Mesendoderm (in vitro differentiated cells): ENCODE measurements around the gene PLCG2.
"Not testable (repeated sequence)": the region's sequence is repeated elsewhere in the genome, so short reads cannot be mapped to it uniquely, and the experiment has no call there.

Experiments
- DNase-seq: peaks from one replicate; pipeline ENCODE4 v3.0.0; 2013
- H2AK5ac ChIP-seq: 2 replicates; pipeline ENCODE4 v1.6.1; 2013; ENCODE audit warnings: low read length, inconsistent platforms
- H2BK120ac ChIP-seq: 2 replicates; pipeline ENCODE4 v1.6.1; 2013; ENCODE audit warnings: low read depth, mild to moderate bottlenecking, low read length, moderate library complexity, mixed read lengths
- H2BK15ac ChIP-seq: replicated peaks from 2 replicates; pipeline ENCODE4 v1.6.1; 2013; ENCODE audit warnings: low read depth, mild to moderate bottlenecking, moderate library complexity
- H2BK5ac ChIP-seq: 2 replicates; pipeline ENCODE4 v1.6.1; 2013; ENCODE audit warnings: low read length, inconsistent platforms
- H3K18ac ChIP-seq: 2 replicates; pipeline ENCODE4 v1.6.1; 2013; ENCODE audit warnings: mild to moderate bottlenecking, low read length, mixed read lengths
- H3K23ac ChIP-seq: one replicate; pipeline ENCODE4 v1.6.1; 2013; ENCODE audit warnings: low read length
- H3K27ac ChIP-seq: 2 replicates; pipeline ENCODE4 v1.5.1; 2013; ENCODE audit warnings: low read depth, mild to moderate bottlenecking, inconsistent platforms, low read length, moderate library complexity
- H3K27me3 ChIP-seq: 2 replicates; pipeline ENCODE4 v1.6.1; 2013; ENCODE audit warnings: low read length, control low read depth, mild to moderate bottlenecking, inconsistent platforms; ENCODE audit not compliant: insufficient read depth, poor library complexity
- H3K36me3 ChIP-seq: 2 replicates; pipeline ENCODE4 v1.6.1; 2013; ENCODE audit warnings: low read length, inconsistent platforms; ENCODE audit not compliant: control insufficient read depth, insufficient read depth
- H3K4ac ChIP-seq: one replicate; pipeline ENCODE4 v1.6.1; 2013; ENCODE audit warnings: low read depth, mild to moderate bottlenecking, low read length, moderate library complexity
- H3K4me1 ChIP-seq: 2 replicates; pipeline ENCODE4 v1.6.1; 2013; ENCODE audit warnings: low read depth, low read length, inconsistent platforms; ENCODE audit not compliant: control insufficient read depth
- H3K4me2 ChIP-seq: 2 replicates; pipeline ENCODE4 v1.6.1; 2013; ENCODE audit warnings: low read length
- H3K4me3 ChIP-seq: 2 replicates; pipeline ENCODE4 v1.5.1; 2013; ENCODE audit warnings: mild to moderate bottlenecking, low read length
- H3K56ac ChIP-seq: one replicate; pipeline ENCODE4 v1.6.1; 2013; ENCODE audit warnings: low read length
- H3K79me1 ChIP-seq: 2 replicates; pipeline ENCODE4 v1.6.1; 2013; ENCODE audit warnings: low read length, inconsistent platforms
- H3K79me2 ChIP-seq: 2 replicates; pipeline ENCODE4 v1.6.1; 2013; ENCODE audit warnings: mild to moderate bottlenecking, low read length; ENCODE audit not compliant: control insufficient read depth, insufficient read depth
- H3K9ac ChIP-seq: 2 replicates; pipeline ENCODE4 v1.6.1; 2013; ENCODE audit warnings: low read length, inconsistent platforms
- H4K5ac ChIP-seq: one replicate; pipeline ENCODE4 v1.6.1; 2013; ENCODE audit warnings: low read length
- H4K8ac ChIP-seq: one replicate; pipeline ENCODE4 v1.6.1; 2013; ENCODE audit warnings: low read depth, mild to moderate bottlenecking, control low read depth, low read length, moderate library complexity
- WGBS: extraction: QIAGEN DNeasy Blood & Tissue Kit; methylation state at CpG from one replicate; pipeline ENCODE4 v1.1.7; 2013; ENCODE audit warnings: low lambda C conversion rate, missing lambda C conversion rate; ENCODE audit not compliant: insufficient coverage; ENCODE audit errors: extremely low coverage; 5-methylcytosine and 5-hydroxymethylcytosine counted together

The PLCG2 gene

GRCh38 chr16:81875461-81875860 lies 96.4 kb downstream of the PLCG2 start:
- H3K56ac ChIP-seq, result no peak overlapping the region
- no peaks in the 10 kb centered on the region for H3K27me3 ChIP-seq
- no peak overlapping the region for H3K4me2 ChIP-seq
- H2BK5ac ChIP-seq, result no peak overlapping the region
- H2BK120ac ChIP-seq, result no peak overlapping the region
- peak; percentile 54 for DNase-seq
- peaks cover 2% of the 10 kb centered on the region for H3K4me1 ChIP-seq
- H2BK15ac ChIP-seq, result no peak overlapping the region
- no peaks in the 10 kb centered on the region for H3K79me1 ChIP-seq
- H4K8ac ChIP-seq, result no peak overlapping the region
- H3K9ac ChIP-seq, result no peak overlapping the region
- no peak overlapping the region for H3K4me3 ChIP-seq
- no peak overlapping the region for H3K27ac ChIP-seq
- H3K79me2 ChIP-seq, result no peaks in the 10 kb centered on the region
- no peak overlapping the region for H3K4ac ChIP-seq
- no peak overlapping the region for H4K5ac ChIP-seq
- H3K36me3 ChIP-seq, result no peaks in the 10 kb centered on the region
- no peak overlapping the region for H3K18ac ChIP-seq
- H2AK5ac ChIP-seq, result no peak overlapping the region
- H3K23ac ChIP-seq, result no peak overlapping the region
- no CpG with 5 or more reads among the region's 5 CpGs for WGBS

DNA sequence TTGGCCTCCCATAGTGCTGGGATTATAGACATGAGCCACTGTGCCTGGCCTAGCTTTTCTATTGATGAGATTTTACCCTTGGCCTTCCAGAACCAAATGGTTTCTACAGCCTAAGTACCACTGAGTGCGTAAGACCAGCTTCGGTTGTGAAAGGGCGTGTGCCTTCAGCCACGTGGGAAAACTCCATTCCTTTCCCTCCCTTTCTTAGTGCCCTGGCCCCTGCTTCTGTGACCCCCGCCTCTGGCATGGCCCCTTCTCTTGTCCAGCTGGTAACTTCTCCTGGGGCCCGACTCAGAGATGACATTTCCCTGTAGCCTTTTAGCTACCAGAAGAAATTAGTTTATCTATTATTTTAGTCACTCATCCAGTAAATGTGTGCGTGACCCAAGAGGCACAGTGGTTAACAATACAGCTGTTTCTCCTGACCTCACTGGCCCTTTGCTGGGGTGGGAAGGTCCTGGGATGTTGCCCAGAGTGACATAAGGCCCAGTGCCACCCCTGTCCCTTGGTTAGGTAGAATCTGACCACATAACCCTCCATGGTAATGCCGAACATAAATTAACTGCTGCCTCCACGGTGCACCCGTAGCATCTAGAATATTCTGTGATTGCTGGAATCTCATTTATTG lies 97.3 kb downstream of the PLCG2 start:
- H4K5ac ChIP-seq, result no peak overlapping the region
- H3K56ac ChIP-seq, result no peak overlapping the region
- H2BK120ac ChIP-seq, result no peak overlapping the region
- no peaks in the 10 kb centered on the region for H3K27me3 ChIP-seq
- H4K8ac ChIP-seq, result no peak overlapping the region
- H3K4me1 ChIP-seq, result peaks cover 2% of the 10 kb centered on the region
- H3K9ac ChIP-seq, result no peak overlapping the region
- no peak overlapping the region for H3K4me2 ChIP-seq
- H3K79me2 ChIP-seq, result no peaks in the 10 kb centered on the region
- no peak overlapping the region for H3K18ac ChIP-seq
- H2BK5ac ChIP-seq, result no peak overlapping the region
- no peak overlapping the region for H2BK15ac ChIP-seq
- no peak for DNase-seq
- H3K4ac ChIP-seq, result no peak overlapping the region
- H3K4me3 ChIP-seq, result no peak overlapping the region
- no peak overlapping the region for H3K27ac ChIP-seq
- no peaks in the 10 kb centered on the region for H3K79me1 ChIP-seq
- H3K36me3 ChIP-seq, result no peaks in the 10 kb centered on the region
- H2AK5ac ChIP-seq, result no peak overlapping the region
- WGBS, result no CpG with 5 or more reads among the region's 10 CpGs
- H3K23ac ChIP-seq, result no peak overlapping the region

DNA sequence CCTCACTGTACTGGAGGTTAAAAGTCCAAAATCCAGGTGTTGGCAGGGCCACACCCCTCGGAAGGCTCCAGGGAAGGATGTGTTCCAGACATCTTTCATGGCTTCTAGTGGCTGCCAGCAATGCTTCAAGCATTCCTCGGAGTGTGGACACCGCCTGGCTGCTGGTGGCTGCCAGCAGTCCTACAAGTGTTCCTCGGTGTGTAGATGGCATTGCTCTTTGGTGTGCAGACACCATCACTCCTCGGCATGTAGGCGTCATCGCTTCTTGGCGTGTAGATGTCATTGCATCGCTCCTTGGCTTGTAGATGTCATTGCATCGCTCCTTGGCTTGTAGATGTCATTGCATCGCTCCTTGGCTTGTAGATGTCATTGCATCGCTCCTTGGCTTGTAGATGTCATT lies 98.4 kb downstream of the PLCG2 start:
- H3K36me3 ChIP-seq, H2BK15ac ChIP-seq, H3K4me3 ChIP-seq, H4K8ac ChIP-seq, H3K4me1 ChIP-seq, H3K23ac ChIP-seq, H3K4me2 ChIP-seq, DNase-seq, H2AK5ac ChIP-seq, H3K56ac ChIP-seq, H3K27ac ChIP-seq, H3K9ac ChIP-seq, H3K27me3 ChIP-seq, H3K18ac ChIP-seq, H3K79me1 ChIP-seq, H2BK120ac ChIP-seq, H4K5ac ChIP-seq, H2BK5ac ChIP-seq, H3K79me2 ChIP-seq, H3K4ac ChIP-seq: not testable (repeated sequence)
- WGBS, result no CpG with 5 or more reads among the region's 12 CpGs

- no peak for DNase-seq
- Histone ChIP-seq H3K27ac (no peak overlapping the region), H3K23ac (no peak overlapping the region), H3K27me3 (no peaks in the 10 kb centered on the region), H4K5ac (no peak overlapping the region), H2BK15ac (no peak overlapping the region), H3K36me3 (no peaks in the 10 kb centered on the region), H3K18ac (no peak overlapping the region), H3K56ac (no peak overlapping the region), H3K79me1 (no peaks in the 10 kb centered on the region), H3K4ac (no peak overlapping the region), H3K9ac (no peak overlapping the region), H3K4me3 (no peak overlapping the region), H3K4me1 (peaks cover 2% of the 10 kb centered on the region), H3K79me2 (no peaks in the 10 kb centered on the region), H3K4me2 (no peak overlapping the region), H2AK5ac (no peak overlapping the region), H4K8ac (no peak overlapping the region), H2BK120ac (no peak overlapping the region), H2BK5ac (no peak overlapping the region)
- WGBS, result no CpG with 5 or more reads among the region's 10 CpGs
These were observed 99.4 kb downstream of the PLCG2 start for GRCh38 chr16:81878529-81878928.

DNA sequence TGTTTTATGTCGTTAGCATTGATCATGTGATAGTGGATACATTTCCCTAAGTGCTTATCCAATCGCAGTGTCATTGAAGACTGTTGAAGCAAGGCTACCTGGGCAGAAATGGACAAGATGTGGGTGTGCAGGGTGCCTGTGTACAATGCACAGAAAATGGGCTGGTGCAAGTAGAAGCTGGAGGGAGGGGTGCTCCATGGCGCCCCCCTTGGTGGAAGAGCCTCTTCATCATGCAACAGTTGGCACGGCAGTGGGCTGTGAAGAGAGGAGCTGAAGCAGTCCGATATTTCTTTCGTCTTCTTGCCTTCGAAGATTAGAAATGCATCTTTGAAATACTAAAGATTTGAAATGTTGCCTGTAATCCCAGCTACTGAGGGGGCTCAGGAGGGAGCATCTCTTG lies 100.5 kb downstream of the PLCG2 start:
- H3K79me2 ChIP-seq, result no peaks in the 10 kb centered on the region
- no peak overlapping the region for H3K4me2 ChIP-seq
- peak; percentile 19 for DNase-seq
- H2BK15ac ChIP-seq, result no peak overlapping the region
- H3K56ac ChIP-seq, result no peak overlapping the region
- no peak overlapping the region for H3K18ac ChIP-seq
- H3K9ac ChIP-seq, result no peak overlapping the region
- H4K8ac ChIP-seq, result no peak overlapping the region
- no peaks in the 10 kb centered on the region for H3K27me3 ChIP-seq
- no peak overlapping the region for H2AK5ac ChIP-seq
- no peak overlapping the region for H3K27ac ChIP-seq
- H4K5ac ChIP-seq, result no peak overlapping the region
- no peaks in the 10 kb centered on the region for H3K79me1 ChIP-seq
- H3K4ac ChIP-seq, result no peak overlapping the region
- H3K4me1 ChIP-seq, result peaks cover under 1% of the 10 kb centered on the region
- H3K4me3 ChIP-seq, result no peak overlapping the region
- no peaks in the 10 kb centered on the region for H3K36me3 ChIP-seq
- no CpG with 5 or more reads among the region's 7 CpGs for WGBS
- no peak overlapping the region for H3K23ac ChIP-seq
- no peak overlapping the region for H2BK120ac ChIP-seq
- H2BK5ac ChIP-seq, result no peak overlapping the region

DNA sequence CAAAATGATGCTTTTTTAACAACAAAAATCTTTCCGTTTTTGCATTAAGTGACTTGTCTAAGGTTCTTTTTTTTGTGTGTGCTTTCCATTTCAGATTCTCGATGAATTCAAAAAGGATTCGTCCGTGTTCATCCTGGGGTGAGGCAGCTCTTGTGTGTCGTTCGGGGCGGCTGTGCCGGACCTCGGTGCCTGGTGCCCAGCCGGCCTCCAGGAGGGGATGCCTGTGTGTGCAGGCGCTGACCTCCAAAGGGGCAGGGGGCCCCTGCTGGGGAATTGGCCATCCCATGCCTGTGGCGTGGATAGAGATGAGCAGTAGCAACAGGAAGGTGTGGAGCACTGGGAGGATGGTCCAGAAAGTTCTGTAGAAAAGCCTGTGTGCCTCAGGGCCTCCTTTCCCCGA lies 101.7 kb downstream of the PLCG2 start:
- Histone ChIP-seq H3K27ac (no peak overlapping the region), H3K4me3 (no peak overlapping the region), H4K8ac (no peak overlapping the region)

More for the DNA sequence above, 101.7 kb downstream of the PLCG2 start:
- Histone ChIP-seq H4K5ac (no peak overlapping the region), H3K4ac (no peak overlapping the region), H3K27me3 (no peaks in the 10 kb centered on the region), H3K79me2 (no peaks in the 10 kb centered on the region), H3K79me1 (no peaks in the 10 kb centered on the region), H2AK5ac (no peak overlapping the region), H2BK15ac (no peak overlapping the region), H3K4me1 (no peaks in the 10 kb centered on the region), H2BK120ac (no peak overlapping the region), H3K18ac (no peak overlapping the region), H3K9ac (no peak overlapping the region), H3K56ac (no peak overlapping the region), H2BK5ac (no peak overlapping the region), H3K4me2 (no peak overlapping the region), H3K36me3 (no peaks in the 10 kb centered on the region), H3K23ac (no peak overlapping the region)
- WGBS, result no CpG with 5 or more reads among the region's 13 CpGs
- no peak for DNase-seq
